ENCODE data around the gene RANBP1. TPM values are rescaled to one million over a fixed set of nuclear protein-coding genes. Genes with fewer than 3 reads are reported as not detected.

The RANBP1 gene
- total and polyA plus RNA-seq, 5 donors from 2014 or later, result 67.2 to 93.9 (median 87.9) TPM

DNA sequence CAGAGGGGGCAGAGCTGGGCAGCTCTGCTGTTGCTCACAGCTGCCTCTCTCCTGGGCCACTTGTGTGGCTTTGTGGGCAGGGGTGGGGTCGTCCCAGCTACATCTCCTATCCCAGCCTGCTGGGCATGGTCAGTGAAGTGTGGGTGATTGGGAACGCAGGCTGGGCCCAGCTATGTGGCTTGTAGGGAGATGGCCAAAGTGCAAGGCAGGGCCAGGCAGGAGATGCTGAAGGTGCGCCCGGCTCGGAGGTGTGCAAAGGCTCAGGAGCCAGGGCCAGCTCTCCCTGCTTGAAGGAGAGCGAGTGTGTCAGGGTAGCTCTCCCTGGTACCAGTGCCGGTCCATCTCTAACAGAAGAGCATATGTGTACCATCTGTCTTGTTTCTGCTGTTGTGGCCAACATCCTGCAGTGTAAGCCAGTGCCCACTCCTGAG is 8.4 kb upstream of the RANBP1 start:
- H3K4me3 ChIP-seq (ENCODE audit: low read depth, low read length), result no peak overlapping the region
- ATAC-seq (ENCODE audit: low read depth in 2 of 2), result no peak
- DNase-seq, result no peak
- no peak overlapping the region for H3K27ac ChIP-seq (ENCODE audit: insufficient read depth, low read length, poor library complexity, severe bottlenecking)
- H3K27me3 ChIP-seq (ENCODE audit: control insufficient read depth, insufficient read depth, low read length), result no peaks in the 10 kb centered on the region
- peaks cover 8% of the 10 kb centered on the region for H3K4me1 ChIP-seq (ENCODE audit: control insufficient read depth, insufficient read depth, low read length, poor library complexity, severe bottlenecking)
- peak overlapping the region in 1 of 3 donors; percentile 71 for H3K27ac Mint-ChIP-seq
- no peaks in the 10 kb centered on the region for H3K27me3 Mint-ChIP-seq
- no peak overlapping the region for H3K4me3 Mint-ChIP-seq
- no peaks in the 10 kb centered on the region for H3K9me3 ChIP-seq (ENCODE audit: control insufficient read depth in 2 of 2, low read length in 2 of 2)
- peaks cover 15% of the 10 kb centered on the region for H3K36me3 Mint-ChIP-seq
- H3K9me3 Mint-ChIP-seq, result no peaks in the 10 kb centered on the region
- H3K36me3 ChIP-seq (ENCODE audit: control insufficient read depth, insufficient read depth, low read length), result peaks cover 51% of the 10 kb centered on the region
- peaks cover 0 to 22% (median 9%) of the 10 kb centered on the region in 4 donors for H3K4me1 Mint-ChIP-seq

DNA sequence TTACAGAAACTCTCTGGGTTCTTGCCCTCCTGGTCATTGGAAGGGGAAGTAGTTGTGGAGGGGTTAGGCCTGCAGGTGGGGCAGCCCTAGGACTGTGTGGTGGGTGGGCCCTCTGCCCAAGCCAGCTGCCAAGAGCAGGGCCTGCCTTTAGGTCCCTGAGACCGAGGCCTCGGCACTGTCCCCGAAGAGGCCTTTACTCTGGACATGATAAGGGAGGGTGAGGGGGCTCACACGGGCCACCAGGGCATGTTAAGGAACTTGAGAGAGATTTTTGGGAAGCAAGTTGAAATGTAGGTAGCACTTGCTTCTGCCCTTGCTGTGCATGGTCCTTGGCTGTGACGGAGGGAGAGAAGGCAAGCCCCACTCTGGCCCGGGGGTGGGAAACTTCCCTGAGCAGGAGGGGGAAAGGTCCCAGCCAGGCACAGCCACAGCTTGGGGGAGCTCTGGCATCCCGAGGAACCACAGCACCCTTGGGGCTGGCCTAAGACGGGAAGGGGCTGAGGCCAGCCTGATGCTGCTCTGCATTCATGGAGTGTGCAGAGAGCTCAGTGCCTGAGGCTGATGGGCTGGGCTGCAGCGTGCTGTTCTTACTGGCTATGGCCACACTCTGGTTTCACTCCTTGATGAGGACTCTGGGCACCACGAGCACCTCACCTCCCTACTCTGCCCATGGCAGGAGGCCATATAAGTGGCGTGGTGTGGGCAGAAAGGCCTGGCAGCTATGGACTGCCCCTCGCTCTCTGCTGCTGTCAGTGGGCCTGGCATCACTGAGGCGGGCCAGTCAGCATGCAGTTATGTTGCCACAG is 7.8 kb upstream of the RANBP1 start:
- no peaks in the 10 kb centered on the region for H3K27me3 Mint-ChIP-seq
- no peak overlapping the region for H3K4me3 Mint-ChIP-seq
- H3K9me3 Mint-ChIP-seq, result no peaks in the 10 kb centered on the region
- peaks cover 15% of the 10 kb centered on the region for H3K36me3 Mint-ChIP-seq
- DNase-seq, result no peak
- H3K4me1 ChIP-seq (ENCODE audit: control insufficient read depth, insufficient read depth, low read length, poor library complexity, severe bottlenecking), result peaks cover 8% of the 10 kb centered on the region
- H3K4me3 ChIP-seq (ENCODE audit: low read depth, low read length), result no peak overlapping the region
- H3K27ac ChIP-seq (ENCODE audit: insufficient read depth, low read length, poor library complexity, severe bottlenecking), result no peak overlapping the region
- no peak for ATAC-seq (ENCODE audit: low read depth in 2 of 2)
- no peaks in the 10 kb centered on the region for H3K27me3 ChIP-seq (ENCODE audit: control insufficient read depth, insufficient read depth, low read length)
- no peaks in the 10 kb centered on the region for H3K9me3 ChIP-seq (ENCODE audit: control insufficient read depth in 2 of 2, low read length in 2 of 2)
- H3K36me3 ChIP-seq (ENCODE audit: control insufficient read depth, insufficient read depth, low read length), result peaks cover 51% of the 10 kb centered on the region
- peak overlapping the region in 2 of 3 donors; percentile 69 to 71 for H3K27ac Mint-ChIP-seq
- peaks cover 0 to 18% (median 9%) of the 10 kb centered on the region in 4 donors for H3K4me1 Mint-ChIP-seq

DNA sequence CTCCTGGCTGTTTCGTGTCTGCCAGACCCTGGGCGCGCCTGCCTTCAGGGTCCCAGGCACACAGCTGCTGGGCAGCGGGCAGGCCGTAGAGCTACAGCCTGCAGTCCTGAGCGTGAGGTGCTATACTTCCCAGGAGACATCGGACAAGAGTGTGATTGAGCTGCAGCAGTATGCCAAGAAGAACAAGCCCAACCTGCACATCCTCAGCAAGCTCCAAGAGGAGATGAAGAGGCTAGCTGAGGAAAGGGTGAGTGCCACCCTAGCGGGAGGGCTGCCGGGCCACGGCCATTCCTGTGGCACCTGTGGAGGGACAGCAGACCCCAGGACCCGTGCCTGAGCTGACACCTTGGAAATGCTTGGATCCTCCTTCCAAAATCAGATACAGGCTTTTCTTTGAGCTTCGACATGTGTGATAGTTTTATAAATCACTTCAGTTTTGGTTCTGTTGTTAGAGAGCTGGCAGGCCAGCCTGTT is 7.1 kb upstream of the RANBP1 start:
- peaks cover 54% of the 10 kb centered on the region for H3K36me3 ChIP-seq (ENCODE audit: control insufficient read depth, insufficient read depth, low read length)
- ATAC-seq (ENCODE audit: low read depth in 2 of 2) (no peak), DNase-seq (no peak)
- H3K27ac Mint-ChIP-seq, result peak overlapping the region in 1 of 3 donors; percentile 69
- no peak overlapping the region for H3K4me3 Mint-ChIP-seq
- no peaks in the 10 kb centered on the region for H3K27me3 Mint-ChIP-seq
- peaks cover 0 to 13% (median 6%) of the 10 kb centered on the region in 4 donors for H3K4me1 Mint-ChIP-seq
- no peaks in the 10 kb centered on the region for H3K9me3 Mint-ChIP-seq
- no peaks in the 10 kb centered on the region for H3K27me3 ChIP-seq (ENCODE audit: control insufficient read depth, insufficient read depth, low read length)
- no peak overlapping the region for H3K4me3 ChIP-seq (ENCODE audit: low read depth, low read length)
- no peaks in the 10 kb centered on the region for H3K9me3 ChIP-seq (ENCODE audit: control insufficient read depth in 2 of 2, low read length in 2 of 2)
- no peak overlapping the region for H3K27ac ChIP-seq (ENCODE audit: insufficient read depth, low read length, poor library complexity, severe bottlenecking)
- H3K36me3 Mint-ChIP-seq, result peaks cover 11% of the 10 kb centered on the region
- H3K4me1 ChIP-seq (ENCODE audit: control insufficient read depth, insufficient read depth, low read length, poor library complexity, severe bottlenecking), result peaks cover 12% of the 10 kb centered on the region

DNA sequence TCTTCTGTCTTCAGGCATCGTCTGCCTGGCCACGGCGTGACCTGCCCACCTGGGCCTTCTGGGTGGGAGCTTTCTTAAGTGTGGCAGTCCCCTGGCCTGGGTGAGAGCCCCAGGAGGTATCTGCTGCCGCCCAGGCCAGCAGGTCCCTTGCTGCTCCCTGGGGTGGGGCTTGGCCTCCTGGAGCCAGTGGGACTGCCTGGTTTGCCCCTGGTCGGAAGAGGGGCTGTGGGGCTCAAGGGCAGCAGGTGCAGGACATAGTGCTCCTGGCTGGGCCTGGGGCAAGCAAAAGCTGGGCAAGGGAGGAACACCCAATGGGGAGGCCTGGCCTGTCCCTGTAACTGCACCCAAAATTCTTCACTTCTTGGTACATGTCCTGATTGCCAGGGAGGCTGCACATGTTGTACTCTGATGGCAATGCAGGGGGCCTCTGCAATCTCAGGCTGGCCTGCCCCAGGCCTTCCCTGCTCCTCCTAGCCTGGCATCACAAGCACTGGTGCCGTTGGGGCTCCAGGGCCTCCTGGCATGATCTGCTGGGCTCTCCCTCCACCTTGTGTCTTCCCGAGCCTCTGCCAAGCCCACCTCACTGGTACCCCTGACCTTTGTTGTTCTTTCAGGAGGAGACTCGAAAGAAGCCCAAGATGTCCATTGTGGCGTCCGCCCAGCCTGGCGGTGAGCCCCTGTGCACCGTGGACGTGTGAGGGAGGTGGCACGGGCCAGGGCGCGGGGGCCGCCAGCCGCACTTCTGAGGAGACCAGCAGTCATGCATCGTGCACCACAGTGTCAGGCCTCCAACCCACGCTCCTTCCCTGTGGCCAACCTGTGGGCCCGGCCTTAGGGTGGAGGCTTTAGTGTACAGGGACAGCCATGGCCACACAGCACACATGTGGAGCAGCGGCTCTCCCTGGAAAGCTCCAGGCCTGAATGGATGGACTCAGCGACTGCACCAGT is 6.2 kb upstream of the RANBP1 start:
- peaks cover 17% of the 10 kb centered on the region for H3K4me1 ChIP-seq (ENCODE audit: control insufficient read depth, insufficient read depth, low read length, poor library complexity, severe bottlenecking)
- Mint-ChIP-seq H3K27ac (peak overlapping the region in 2 of 3 donors; percentile 52 to 63), H3K36me3 (peaks cover 11% of the 10 kb centered on the region), H3K9me3 (no peaks in the 10 kb centered on the region), H3K4me3 (no peak overlapping the region), H3K4me1 (peaks cover 0 to 17% (median 8%) of the 10 kb centered on the region in 4 donors), H3K27me3 (no peaks in the 10 kb centered on the region)
- ATAC-seq (ENCODE audit: low read depth in 2 of 2), result no peak
- no peak overlapping the region for H3K4me3 ChIP-seq (ENCODE audit: low read depth, low read length)
- no peak overlapping the region for H3K27ac ChIP-seq (ENCODE audit: insufficient read depth, low read length, poor library complexity, severe bottlenecking)
- no peak for DNase-seq
- no peaks in the 10 kb centered on the region for H3K9me3 ChIP-seq (ENCODE audit: control insufficient read depth in 2 of 2, low read length in 2 of 2)
- H3K27me3 ChIP-seq (ENCODE audit: control insufficient read depth, insufficient read depth, low read length), result no peaks in the 10 kb centered on the region
- peaks cover 56% of the 10 kb centered on the region for H3K36me3 ChIP-seq (ENCODE audit: control insufficient read depth, insufficient read depth, low read length)

DNA sequence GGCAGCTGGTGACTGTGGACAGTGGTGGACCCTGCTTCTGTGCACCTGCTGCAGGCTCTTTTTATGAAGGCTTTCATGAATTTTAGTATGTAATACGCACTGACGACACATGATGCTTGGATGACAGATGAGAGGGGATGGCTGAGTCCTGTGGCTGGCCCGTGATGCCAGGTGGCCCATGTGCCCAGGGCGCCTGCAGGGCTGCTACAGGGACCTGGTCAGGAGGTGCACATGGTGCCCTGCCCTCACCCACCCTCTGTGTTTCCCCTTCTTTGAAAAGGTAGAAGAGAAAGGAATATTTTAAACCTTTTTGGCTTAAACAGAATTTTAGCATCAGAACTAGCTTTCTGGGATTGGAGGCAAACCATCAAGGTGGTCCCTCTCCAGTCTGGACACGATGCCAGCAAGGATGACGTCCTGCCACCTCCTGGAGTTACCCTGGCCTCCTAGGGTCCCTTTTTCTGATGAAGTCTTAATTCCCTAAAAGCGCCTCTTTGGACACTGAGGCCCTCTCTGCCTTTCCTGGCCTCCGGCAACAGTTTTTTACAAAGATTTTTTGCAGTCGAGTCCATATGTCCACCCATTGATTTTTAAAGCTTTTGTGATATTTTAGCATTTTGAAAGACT is 5.4 kb upstream of the RANBP1 start:
- Histone ChIP-seq H3K4me1 (ENCODE audit: control insufficient read depth, insufficient read depth, low read length, poor library complexity, severe bottlenecking) (peaks cover 21% of the 10 kb centered on the region), H3K4me3 (ENCODE audit: low read depth, low read length) (no peak overlapping the region), H3K27ac (ENCODE audit: insufficient read depth, low read length, poor library complexity, severe bottlenecking) (peak overlapping the region; percentile 52), H3K9me3 (ENCODE audit: control insufficient read depth in 2 of 2, low read length in 2 of 2) (no peaks in the 10 kb centered on the region), H3K36me3 (ENCODE audit: control insufficient read depth, insufficient read depth, low read length) (peaks cover 51% of the 10 kb centered on the region), H3K27me3 (ENCODE audit: control insufficient read depth, insufficient read depth, low read length) (no peaks in the 10 kb centered on the region)
- ATAC-seq (ENCODE audit: low read depth in 2 of 2) (no peak), DNase-seq (no peak)
- no peaks in the 10 kb centered on the region for H3K27me3 Mint-ChIP-seq
- peak overlapping the region; percentile 37 to 69 (median 52) for H3K27ac Mint-ChIP-seq
- peaks cover 0 to 23% (median 12%) of the 10 kb centered on the region in 4 donors for H3K4me1 Mint-ChIP-seq
- no peaks in the 10 kb centered on the region for H3K9me3 Mint-ChIP-seq
- H3K4me3 Mint-ChIP-seq, result no peak overlapping the region
- H3K36me3 Mint-ChIP-seq, result peaks cover 15% of the 10 kb centered on the region

DNA sequence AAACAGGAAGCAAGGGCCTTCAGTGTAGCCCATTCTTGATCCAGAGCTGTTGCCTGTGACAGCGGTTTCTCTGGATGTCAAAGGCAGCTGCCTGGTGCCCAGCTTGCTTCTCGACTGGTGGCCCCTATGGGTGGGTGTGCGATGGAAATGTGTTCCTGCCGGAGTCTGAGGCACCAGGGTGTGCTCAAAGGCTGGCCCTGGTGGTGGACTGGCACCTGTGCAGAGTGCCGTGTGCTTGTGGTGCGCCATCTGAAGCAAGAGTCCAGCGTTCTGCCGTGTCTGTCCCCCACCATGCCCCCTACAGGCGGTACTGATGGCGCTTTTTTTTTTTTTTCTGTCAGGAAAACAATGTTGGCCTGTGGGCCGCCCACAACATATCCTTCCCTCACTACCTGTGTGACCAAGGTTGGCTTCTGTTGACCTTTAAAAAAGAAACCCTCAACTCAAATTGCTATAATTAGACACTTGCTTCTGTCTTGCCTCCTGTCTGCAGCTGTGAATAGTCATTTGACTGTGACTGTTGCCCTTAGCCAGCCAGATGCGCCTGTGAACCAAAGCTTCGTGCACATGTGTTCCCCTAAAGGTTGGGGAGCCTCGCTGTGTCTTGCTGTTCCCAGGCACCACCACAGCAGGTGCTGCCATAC is 4.7 kb upstream of the RANBP1 start:
- peaks cover 45% of the 10 kb centered on the region for H3K36me3 ChIP-seq (ENCODE audit: control insufficient read depth, insufficient read depth, low read length)
- DNase-seq (peak; percentile 24 to 71 (median 45)), ATAC-seq (ENCODE audit: low read depth in 2 of 2) (peak; percentile 62 to 64)
- Mint-ChIP-seq H3K4me1 (peaks cover 0 to 24% (median 13%) of the 10 kb centered on the region in 4 donors), H3K27ac (peak overlapping the region; percentile 52 to 69 (median 65)), H3K36me3 (peaks cover 15% of the 10 kb centered on the region), H3K4me3 (peak overlapping the region in 1 of 4 donors; percentile 67), H3K27me3 (no peaks in the 10 kb centered on the region), H3K9me3 (no peaks in the 10 kb centered on the region)
- peaks cover 28% of the 10 kb centered on the region for H3K4me1 ChIP-seq (ENCODE audit: control insufficient read depth, insufficient read depth, low read length, poor library complexity, severe bottlenecking)
- H3K9me3 ChIP-seq (ENCODE audit: control insufficient read depth in 2 of 2, low read length in 2 of 2), result no peaks in the 10 kb centered on the region
- H3K27ac ChIP-seq (ENCODE audit: insufficient read depth, low read length, poor library complexity, severe bottlenecking), result peak overlapping the region; percentile 52
- H3K27me3 ChIP-seq (ENCODE audit: control insufficient read depth, insufficient read depth, low read length), result no peaks in the 10 kb centered on the region
- H3K4me3 ChIP-seq (ENCODE audit: low read depth, low read length), result no peak overlapping the region

Data from CD4-positive, CD25-positive, alpha-beta regulatory T cell (primary cell).